ENCODE results near the gene DNPEP.
"Not testable (repeated sequence)": the region's sequence is repeated elsewhere in the genome, so short reads cannot be mapped to it uniquely, and the experiment has no call there.

The DNPEP gene

GRCh38 chr2:219419012-219419324, 31.3 kb upstream of the DNPEP start:
- no peak for DNase-seq

DNA sequence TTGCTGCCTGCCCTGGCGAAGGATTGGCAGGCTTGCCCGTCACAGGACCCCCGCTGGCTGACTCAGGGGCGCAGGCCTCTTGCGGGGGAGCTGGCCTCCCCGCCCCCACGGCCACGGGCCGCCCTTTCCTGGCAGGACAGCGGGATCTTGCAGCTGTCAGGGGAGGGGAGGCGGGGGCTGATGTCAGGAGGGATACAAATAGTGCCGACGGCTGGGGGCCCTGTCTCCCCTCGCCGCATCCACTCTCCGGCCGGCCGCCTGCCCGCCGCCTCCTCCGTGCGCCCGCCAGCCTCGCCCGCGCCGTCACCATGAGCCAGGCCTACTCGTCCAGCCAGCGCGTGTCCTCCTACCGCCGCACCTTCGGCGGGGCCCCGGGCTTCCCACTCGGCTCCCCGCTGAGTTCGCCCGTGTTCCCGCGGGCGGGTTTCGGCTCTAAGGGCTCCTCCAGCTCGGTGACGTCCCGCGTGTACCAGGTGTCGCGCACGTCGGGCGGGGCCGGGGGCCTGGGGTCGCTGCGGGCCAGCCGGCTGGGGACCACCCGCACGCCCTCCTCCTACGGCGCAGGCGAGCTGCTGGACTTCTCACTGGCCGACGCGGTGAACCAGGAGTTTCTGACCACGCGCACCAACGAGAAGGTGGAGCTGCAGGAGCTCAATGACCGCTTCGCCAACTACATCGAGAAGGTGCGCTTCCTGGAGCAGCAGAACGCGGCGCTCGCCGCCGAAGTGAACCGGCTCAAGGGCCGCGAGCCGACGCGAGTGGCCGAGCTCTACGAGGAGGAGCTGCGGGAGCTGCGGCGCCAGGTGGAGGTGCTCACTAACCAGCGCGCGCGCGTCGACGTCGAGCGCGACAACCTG, 30.7 kb upstream of the DNPEP start, which contains the start of gene DES:
DES (plus strand) TSS at position 223 of the 857 bp plus-strand sequence; CDS start at position 309, 86 bp downstream.
- DNase-seq = no peak

- no peak for DNase-seq
Measured at GRCh38 chr2:219417374-219417773, 29.7 kb upstream of the DNPEP start.

GRCh38 chr2:219416938-219417337, 29.2 kb upstream of the DNPEP start:
- no peak for DNase-seq

DNA sequence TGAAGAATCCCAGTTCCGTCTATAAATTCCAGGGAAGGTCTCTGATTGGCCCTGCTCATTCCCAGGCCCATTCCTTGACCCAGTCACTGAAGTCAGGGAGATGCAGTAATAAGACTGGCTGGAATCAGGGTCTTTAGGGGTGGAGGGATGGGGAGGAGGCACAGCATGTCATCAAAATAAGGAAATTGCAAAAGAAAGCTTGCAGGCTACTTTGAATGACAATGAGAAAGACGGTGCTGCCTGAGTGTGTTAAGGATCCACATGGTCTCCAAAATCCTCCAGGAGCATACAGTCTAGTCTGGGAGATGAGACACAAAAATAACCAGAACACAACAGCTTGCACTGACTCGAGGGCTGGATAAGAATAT, 28.5 kb upstream of the DNPEP start:
- no peak for DNase-seq

DNA sequence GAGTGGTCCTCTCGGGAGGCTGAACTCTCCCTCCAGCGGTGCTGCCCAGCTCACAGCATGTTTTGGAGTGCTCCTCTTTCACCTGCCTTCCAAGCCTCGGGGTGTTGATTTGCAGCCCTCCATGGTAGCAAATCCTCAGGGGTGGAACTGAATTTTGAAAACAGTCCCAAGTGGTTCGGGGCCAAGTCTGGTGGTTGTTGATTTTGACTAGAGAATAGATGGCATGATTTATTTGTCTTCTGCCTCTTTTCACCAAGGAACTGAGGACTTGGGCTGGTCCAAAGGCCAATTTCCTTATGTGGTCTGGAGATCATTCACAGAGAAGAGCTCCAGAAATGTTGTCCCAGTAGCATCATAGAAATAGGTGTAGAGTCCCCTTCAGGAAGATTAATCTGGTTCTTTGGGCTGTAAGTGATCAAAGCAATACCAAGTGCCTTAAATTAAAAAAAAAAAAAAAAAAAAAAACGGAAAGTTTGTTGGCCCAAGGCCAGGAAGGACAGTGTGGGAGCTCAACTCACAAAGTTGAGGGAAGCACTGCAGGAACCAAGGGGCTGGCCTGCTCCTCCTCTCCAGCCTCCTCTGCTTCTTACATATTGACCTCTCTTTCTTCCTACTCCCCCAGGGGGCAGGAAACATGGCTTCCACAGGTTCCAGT, 28.0 kb upstream of the DNPEP start:
- no peak for DNase-seq

GRCh38 chr2:219414857-219415256, 27.1 kb upstream of the DNPEP start:
- no peak for DNase-seq

DNA sequence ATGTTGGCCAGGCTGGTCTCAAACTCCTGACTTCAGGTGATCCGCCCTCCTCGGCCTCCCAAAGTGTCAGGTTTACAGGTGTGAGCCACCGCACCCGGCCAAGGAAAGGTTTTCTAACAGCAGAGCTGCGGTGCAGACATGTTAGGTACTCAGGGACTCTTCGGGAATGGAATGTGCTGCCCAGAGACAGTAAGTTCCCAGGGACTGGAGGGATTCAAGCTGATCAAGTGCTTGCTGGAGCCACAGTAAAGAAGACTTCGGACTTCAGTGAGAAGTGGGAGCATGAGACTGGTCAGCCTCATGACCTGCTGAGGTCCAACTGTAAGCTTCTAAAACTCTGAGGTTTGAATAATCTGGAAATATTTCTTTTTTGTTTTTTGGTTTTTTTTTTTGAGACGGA, 22.7 kb upstream of the DNPEP start:
- DNase-seq = no peak

DNA sequence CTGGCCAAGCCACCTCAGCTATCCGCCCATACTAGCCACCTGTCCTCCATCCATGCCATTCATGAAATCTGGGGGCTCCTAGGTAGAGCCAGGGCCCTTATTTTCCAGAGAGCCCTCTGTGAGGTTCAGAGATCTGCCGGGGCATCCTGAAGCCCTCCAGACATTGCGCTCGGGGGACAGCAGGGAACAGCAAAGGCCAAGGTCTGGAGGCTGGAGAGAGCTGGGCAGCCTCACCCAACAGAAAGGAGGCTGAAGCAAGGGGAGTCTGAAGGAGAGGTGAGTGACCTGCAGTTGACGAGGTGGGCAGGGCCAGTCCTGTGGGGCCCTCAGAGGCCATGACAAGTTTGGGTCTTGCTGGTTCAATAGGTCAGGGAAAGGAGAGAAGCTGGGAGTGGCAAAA, 21.9 kb upstream of the DNPEP start:
- DNase-seq = no peak

DNA sequence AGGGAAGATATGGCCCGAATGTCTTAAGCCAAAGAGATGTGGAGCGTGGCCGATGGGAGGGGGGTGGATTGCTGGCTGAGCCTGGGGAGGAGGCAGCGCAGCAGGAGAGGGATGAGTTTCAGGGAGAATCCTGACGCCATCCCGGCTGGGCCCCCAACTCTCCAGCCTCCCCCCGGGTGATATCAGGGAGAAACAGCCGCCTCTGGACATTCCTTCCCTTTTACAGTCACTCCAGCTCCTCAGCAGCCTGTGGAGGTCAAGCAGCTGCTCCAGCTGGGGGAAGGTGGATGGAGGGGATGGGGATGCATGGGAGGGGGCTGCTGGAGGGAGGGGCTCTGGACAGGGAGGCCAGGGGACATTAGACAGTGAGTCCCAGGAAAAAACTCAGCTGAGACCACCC, 20.9 kb upstream of the DNPEP start:
- no peak for DNase-seq

- no peak for DNase-seq
Measured at GRCh38 chr2:219408204-219408603, 20.5 kb upstream of the DNPEP start.

GRCh38 chr2:219407343-219407742, 19.6 kb upstream of the DNPEP start:
- not testable (repeated sequence) for DNase-seq

DNA sequence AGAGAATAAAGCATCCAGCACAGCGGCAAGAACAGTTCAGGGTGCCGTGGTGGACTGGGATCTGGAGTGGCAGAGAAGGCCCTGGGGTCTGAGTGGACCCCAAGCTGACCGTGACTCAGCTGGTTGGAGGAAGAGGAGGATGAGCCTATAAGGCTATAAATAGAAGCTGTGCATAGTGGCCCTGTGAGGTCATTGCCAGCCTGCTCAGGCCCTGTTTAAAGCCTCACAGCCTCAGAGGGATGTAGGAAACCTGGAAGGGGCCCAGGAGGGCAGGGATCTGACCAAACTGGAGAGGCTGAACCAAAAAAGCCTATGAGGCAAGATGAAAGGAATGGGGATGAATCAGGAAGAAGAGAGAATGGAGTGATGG, 19.1 kb upstream of the DNPEP start:
- DNase-seq = no peak

GRCh38 chr2:219405958-219406860, 18.5 kb upstream of the DNPEP start:
- no peak for DNase-seq

DNA sequence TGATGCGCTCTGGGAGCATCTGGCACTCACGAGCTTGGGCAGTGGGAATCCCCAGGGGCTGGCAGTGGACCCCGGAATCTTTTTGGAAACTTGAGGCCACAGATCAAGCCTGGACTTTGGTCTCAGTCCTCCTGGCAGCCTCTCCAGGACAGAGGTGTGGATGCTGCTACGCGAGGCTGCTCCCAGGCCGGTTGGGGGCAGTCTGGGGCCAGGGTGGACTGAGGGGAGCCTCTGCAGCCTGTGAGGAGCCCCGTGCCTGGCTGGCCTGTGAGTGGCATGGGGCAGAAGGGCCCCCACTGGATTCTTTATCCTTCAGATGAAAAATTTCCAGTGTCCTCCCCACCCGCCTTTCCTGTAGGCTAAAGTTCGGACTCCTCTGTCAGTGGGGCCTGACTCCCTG, 17.7 kb upstream of the DNPEP start:
- no peak for DNase-seq

- no peak for DNase-seq
Measured at GRCh38 chr2:219404954-219405353, 17.2 kb upstream of the DNPEP start.

- no peak for DNase-seq
Measured at GRCh38 chr2:219404291-219404910, 16.7 kb upstream of the DNPEP start.

GRCh38 chr2:219403861-219404260, 16.1 kb upstream of the DNPEP start:
- DNase-seq = no peak

DNA sequence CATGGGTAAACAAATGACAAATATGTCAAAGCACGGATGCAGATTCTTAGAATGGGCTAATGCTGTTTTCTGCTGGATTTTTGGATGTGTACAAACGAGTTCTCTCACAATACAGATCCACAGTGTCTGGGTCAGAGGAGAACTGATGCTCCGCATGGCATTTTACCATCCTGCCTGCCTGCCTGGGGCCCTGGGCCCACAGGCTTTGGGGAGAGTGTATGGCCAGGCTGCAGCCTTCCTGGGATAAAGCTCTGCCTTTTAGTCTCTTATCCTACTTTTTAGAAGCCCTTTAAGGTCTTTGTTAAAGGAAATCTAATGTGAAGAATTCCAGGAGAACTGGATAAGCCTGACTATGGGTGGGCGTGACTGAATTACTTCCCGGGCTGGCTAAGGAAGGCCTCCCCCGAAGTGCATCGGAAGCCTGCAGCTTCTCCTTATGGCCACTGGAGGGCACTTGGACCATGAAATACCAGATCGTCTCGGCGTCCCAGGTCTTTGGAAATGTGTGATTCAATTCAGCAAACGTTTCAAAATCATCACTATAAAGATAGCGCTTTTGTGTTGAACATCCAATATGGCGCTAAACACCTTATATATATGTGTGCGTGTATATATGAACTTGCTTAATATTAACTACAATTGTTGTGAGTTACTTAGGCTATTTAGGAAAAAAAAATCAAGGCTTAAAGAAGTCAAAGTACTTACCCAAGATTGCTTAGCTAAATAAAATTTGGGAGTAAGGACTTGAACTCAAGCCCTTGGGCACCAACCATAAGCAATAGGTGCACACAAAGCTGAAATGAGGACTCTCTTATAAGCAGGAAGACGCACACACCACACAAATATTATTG, 15.2 kb upstream of the DNPEP start:
- DNase-seq = peak; percentile 76

DNA sequence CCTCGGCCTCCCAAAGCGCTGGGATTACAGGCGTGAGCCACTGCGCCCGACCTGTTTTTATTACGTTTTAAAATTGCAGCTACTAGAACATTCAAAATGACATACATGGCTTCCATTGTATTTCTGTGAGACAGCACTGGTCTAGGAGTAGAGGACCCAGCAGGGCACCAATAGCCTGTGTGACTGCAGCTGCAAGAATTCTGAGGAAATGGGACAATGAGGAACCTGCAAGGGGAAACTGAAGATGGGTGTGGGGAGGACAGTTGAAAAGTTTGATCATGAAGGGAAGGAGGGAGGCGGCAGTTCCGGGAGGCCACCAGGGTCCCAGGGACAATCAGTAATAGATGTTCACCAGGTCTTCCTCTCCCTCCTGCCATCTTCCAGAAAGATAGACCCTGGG, 13.9 kb upstream of the DNPEP start:
- no peak for DNase-seq

- no peak for DNase-seq
Measured at GRCh38 chr2:219400562-219400961, 12.8 kb upstream of the DNPEP start.

All from hematopoietic multipotent progenitor cell treated with erythropoietin and hydrocortisone succinate and interleukin-3 and kit ligand, for 8 days (in vitro differentiated cells).